GM23338 (cell line): Measurements from ENCODE around the gene SDC3. TPM values are rescaled to one million over a fixed set of nuclear protein-coding genes. Genes with fewer than 3 reads are reported as not detected.

Experiments
- ATAC-seq: fragments of 200-7000 bp; cut with Tn5 transposase; 3 replicates; pipeline ENCODE4 v1.9.1; 2020
- DNase-seq: peaks from one replicate; pipeline ENCODE4 v3.0.0-alpha.2; 2015; ENCODE audit warnings: low spot score
- H2AFZ ChIP-seq: fragments of 200-600 bp; sonication (generic); 2 replicates; pipeline ENCODE4 v1.8.0; 2016; ENCODE audit warnings: antibody characterized with exemption, mild to moderate bottlenecking, moderate library complexity
- H3F3A ChIP-seq: fragments of 200-600 bp; sonication (generic); replicated peaks from 2 replicates; pipeline ENCODE4 v1.8.0; 2017; ENCODE audit warnings: antibody characterized with exemption, mixed run types, low read depth
- H3K27ac ChIP-seq: fragments of 200-600 bp; sonication (generic); 2 replicates; pipeline ENCODE4 v1.6.1; 2016; ENCODE audit warnings: low read depth
- H3K27me3 ChIP-seq: fragments of 200-600 bp; sonication (generic); 2 replicates; pipeline ENCODE4 v1.8.0; 2016; ENCODE audit warnings: mild to moderate bottlenecking, mixed run types, moderate library complexity; ENCODE audit not compliant: insufficient read depth
- H3K36me3 ChIP-seq: fragments of 200-600 bp; sonication (generic); 2 replicates; pipeline ENCODE4 v1.8.0; 2016; ENCODE audit warnings: mild to moderate bottlenecking; ENCODE audit not compliant: insufficient read depth
- H3K4me1 ChIP-seq: fragments of 200-600 bp; sonication (generic); 2 replicates; pipeline ENCODE4 v1.8.0; 2016; ENCODE audit warnings: mild to moderate bottlenecking, moderate library complexity; ENCODE audit not compliant: insufficient read depth
- H3K4me2 ChIP-seq: fragments of 200-600 bp; sonication (generic); 2 replicates; pipeline ENCODE4 v1.7.1; 2017; ENCODE audit warnings: mixed run types
- H3K4me3 ChIP-seq: fragments of 200-600 bp; sonication (generic); 2 replicates; pipeline ENCODE4 v1.6.1; 2016; ENCODE audit warnings: mixed run types
- H3K79me2 ChIP-seq: fragments of 200-600 bp; sonication (generic); replicated peaks from 2 replicates; pipeline ENCODE4 v1.8.0; 2017; ENCODE audit warnings: mild to moderate bottlenecking; ENCODE audit not compliant: insufficient read depth
- H3K9me2 ChIP-seq: fragments of 200-600 bp; sonication (generic); 2 replicates; pipeline ENCODE4 v1.8.0; 2017; ENCODE audit not compliant: insufficient read depth
- H4K20me1 ChIP-seq: fragments of 200-600 bp; sonication (generic); replicated peaks from 2 replicates; pipeline ENCODE4 v1.8.0; 2017; ENCODE audit warnings: mild to moderate bottlenecking; ENCODE audit not compliant: insufficient read depth
- H3K27ac Mint-ChIP-seq: 2 replicates; pipeline ENCODE4 v1.8.0; 2020; ENCODE audit warnings: inconsistent platforms, mild to moderate bottlenecking, moderate library complexity, mixed read lengths
- H3K27me3 Mint-ChIP-seq: 3 replicates; pipeline ENCODE4 v1.8.0; 2022; ENCODE audit warnings: low read depth, mild to moderate bottlenecking, moderate library complexity, mixed read lengths, inconsistent platforms; ENCODE audit not compliant: insufficient read depth, poor library complexity
- H3K36me3 Mint-ChIP-seq: 3 replicates; pipeline ENCODE4 v1.8.0; 2021; ENCODE audit warnings: low read depth, mild to moderate bottlenecking, inconsistent platforms, moderate library complexity, mixed read lengths
- H3K4me1 Mint-ChIP-seq: 3 replicates; pipeline ENCODE4 v1.8.0; 2020; ENCODE audit warnings: mild to moderate bottlenecking, inconsistent platforms, mixed read lengths
- H3K4me3 Mint-ChIP-seq: 3 replicates; pipeline ENCODE4 v1.8.0; 2021; ENCODE audit warnings: moderate library complexity, mild to moderate bottlenecking, inconsistent platforms, mixed read lengths
- H3K9me3 Mint-ChIP-seq: 3 replicates; pipeline ENCODE4 v1.8.0; 2020; ENCODE audit warnings: moderate library complexity, mild to moderate bottlenecking, inconsistent platforms, mixed read lengths
- EZH2phosphoT487 ChIP-seq: fragments of 200-600 bp; sonication (generic); IDR thresholded peaks from one replicate; pipeline ENCODE4 v1.8.1; 2018; ENCODE audit warnings: antibody characterized with exemption; ENCODE audit not compliant: unreplicated experiment
- JUNB ChIP-seq: IDR thresholded peaks from one replicate; pipeline ENCODE4 v1.6.1; 2016; ENCODE audit warnings: antibody characterized with exemption; ENCODE audit not compliant: unreplicated experiment
- NANOG ChIP-seq: IDR thresholded peaks from 2 replicates; pipeline ENCODE4 v1.6.1; 2016; ENCODE audit warnings: antibody characterized with exemption, borderline replicate concordance
- POLR2AphosphoS5 ChIP-seq: IDR thresholded peaks from 2 replicates; pipeline ENCODE4 v1.6.1; 2016; ENCODE audit warnings: antibody characterized with exemption, low read depth
- REST ChIP-seq: IDR thresholded peaks from one replicate; pipeline ENCODE4 v1.6.1; 2018; ENCODE audit warnings: antibody characterized with exemption; ENCODE audit not compliant: unreplicated experiment
- STAT1 ChIP-seq: IDR thresholded peaks from one replicate; pipeline ENCODE4 v1.6.1; 2016; ENCODE audit warnings: antibody characterized with exemption; ENCODE audit not compliant: unreplicated experiment
- ZNF114 ChIP-seq: fragments of 250-450 bp; sonication (Bioruptor Pico); IDR thresholded peaks from 2 replicates; pipeline ENCODE4 v1.5.0; 2020; ENCODE audit warnings: mild to moderate bottlenecking, moderate library complexity
- ZNF331 ChIP-seq: fragments of 250-450 bp; sonication (Bioruptor Pico); IDR thresholded peaks from 2 replicates; pipeline ENCODE4 v1.5.0; 2020; ENCODE audit warnings: low read depth, mild to moderate bottlenecking, moderate library complexity
- polyA plus RNA-seq: library from polyadenylated mRNA; unstranded; fragments of >200 nt; fragmentation: Nextera tagmentation; extraction: Ambion mirVana; gene quantifications from 2 replicates; pipeline ENCODE4 v1.2.1, GENCODE V29; 2016
- total RNA-seq: library from RNA; depleted of rRNA; stranded (reverse); fragments of >200 nt; shearing (Covaris generic); gene quantifications from 2 replicates; pipeline ENCODE4 v1.2.3, GENCODE V29; 2014
- TF ChIP-seq, protein P1 (sequence below): fragments of 250-450 bp; sonication (Bioruptor Pico); IDR thresholded peaks from 2 replicates; pipeline ENCODE4 v1.5.0; 2020; ENCODE audit warnings: mild to moderate bottlenecking, moderate library complexity

Gene SDC3
- total and polyA plus RNA-seq, 2 experiments from 2014 or later: 5.2 to 29.7 TPM

GRCh38 chr1:30903343-30904034 is 5.1 kb downstream of the SDC3 start (continued):
- TF ChIP-seq REST: no peak
- no peak for TF ChIP-seq POLR2AphosphoS5
- TF ChIP-seq EZH2phosphoT487: no peak
- TF ChIP-seq STAT1: no peak
- TF ChIP-seq ZNF114 (CRISPR knock-in tag): no peak
- no peak for TF ChIP-seq JUNB
- no peak for TF ChIP-seq ZNF331 (CRISPR knock-in tag)

DNA sequence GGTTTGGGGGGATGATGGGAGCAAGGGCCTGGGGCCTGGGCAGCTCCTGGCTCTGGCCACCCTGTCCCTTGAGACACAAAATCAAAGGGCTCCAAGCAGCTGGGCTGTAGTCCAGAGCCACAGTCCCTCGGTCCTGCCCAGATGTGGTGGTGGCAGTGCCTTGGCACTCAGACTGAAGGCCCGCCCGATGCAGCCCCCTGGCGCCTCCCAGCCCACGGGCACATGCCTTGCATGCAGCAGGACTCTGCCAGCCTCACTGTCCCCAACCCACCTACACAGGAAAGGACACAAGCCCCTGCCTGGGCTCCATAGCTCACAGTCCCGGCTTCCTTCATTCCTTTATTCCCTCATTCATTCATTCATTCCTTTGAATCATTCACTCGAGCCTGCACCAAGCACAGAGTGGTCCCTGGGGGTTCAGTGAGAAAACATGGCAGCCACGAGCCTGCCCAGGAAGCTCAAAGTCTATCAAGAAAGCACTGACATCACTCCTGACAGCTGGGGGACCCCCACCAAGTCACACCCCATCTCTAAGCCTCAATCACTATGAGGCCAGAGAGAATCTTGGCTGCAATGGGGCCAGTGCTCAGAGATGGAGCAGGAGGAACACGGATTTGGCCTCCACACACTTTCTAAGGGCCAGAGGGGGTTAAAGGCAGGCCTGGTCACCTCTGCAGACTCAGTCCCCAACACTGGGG is 5.8 kb downstream of the SDC3 start:
- Mint-ChIP-seq H3K4me3 (no peak overlapping the region), H3K4me1 (peaks cover 50% of the 10 kb centered on the region), H3K27me3 (peaks cover 13% of the 10 kb centered on the region), H3K27ac (0 out of 2 replicates have a peak overlapping the region, but pooled peaks have one; percentile 34), H3K9me3 (no peaks in the 10 kb centered on the region), H3K36me3 (no peaks in the 10 kb centered on the region; the same call in 2 of the 3 replicates)
- TF ChIP-seq NANOG (no peak), ZNF331 (CRISPR knock-in tag) (no peak)
- TF ChIP-seq, protein P1, sequence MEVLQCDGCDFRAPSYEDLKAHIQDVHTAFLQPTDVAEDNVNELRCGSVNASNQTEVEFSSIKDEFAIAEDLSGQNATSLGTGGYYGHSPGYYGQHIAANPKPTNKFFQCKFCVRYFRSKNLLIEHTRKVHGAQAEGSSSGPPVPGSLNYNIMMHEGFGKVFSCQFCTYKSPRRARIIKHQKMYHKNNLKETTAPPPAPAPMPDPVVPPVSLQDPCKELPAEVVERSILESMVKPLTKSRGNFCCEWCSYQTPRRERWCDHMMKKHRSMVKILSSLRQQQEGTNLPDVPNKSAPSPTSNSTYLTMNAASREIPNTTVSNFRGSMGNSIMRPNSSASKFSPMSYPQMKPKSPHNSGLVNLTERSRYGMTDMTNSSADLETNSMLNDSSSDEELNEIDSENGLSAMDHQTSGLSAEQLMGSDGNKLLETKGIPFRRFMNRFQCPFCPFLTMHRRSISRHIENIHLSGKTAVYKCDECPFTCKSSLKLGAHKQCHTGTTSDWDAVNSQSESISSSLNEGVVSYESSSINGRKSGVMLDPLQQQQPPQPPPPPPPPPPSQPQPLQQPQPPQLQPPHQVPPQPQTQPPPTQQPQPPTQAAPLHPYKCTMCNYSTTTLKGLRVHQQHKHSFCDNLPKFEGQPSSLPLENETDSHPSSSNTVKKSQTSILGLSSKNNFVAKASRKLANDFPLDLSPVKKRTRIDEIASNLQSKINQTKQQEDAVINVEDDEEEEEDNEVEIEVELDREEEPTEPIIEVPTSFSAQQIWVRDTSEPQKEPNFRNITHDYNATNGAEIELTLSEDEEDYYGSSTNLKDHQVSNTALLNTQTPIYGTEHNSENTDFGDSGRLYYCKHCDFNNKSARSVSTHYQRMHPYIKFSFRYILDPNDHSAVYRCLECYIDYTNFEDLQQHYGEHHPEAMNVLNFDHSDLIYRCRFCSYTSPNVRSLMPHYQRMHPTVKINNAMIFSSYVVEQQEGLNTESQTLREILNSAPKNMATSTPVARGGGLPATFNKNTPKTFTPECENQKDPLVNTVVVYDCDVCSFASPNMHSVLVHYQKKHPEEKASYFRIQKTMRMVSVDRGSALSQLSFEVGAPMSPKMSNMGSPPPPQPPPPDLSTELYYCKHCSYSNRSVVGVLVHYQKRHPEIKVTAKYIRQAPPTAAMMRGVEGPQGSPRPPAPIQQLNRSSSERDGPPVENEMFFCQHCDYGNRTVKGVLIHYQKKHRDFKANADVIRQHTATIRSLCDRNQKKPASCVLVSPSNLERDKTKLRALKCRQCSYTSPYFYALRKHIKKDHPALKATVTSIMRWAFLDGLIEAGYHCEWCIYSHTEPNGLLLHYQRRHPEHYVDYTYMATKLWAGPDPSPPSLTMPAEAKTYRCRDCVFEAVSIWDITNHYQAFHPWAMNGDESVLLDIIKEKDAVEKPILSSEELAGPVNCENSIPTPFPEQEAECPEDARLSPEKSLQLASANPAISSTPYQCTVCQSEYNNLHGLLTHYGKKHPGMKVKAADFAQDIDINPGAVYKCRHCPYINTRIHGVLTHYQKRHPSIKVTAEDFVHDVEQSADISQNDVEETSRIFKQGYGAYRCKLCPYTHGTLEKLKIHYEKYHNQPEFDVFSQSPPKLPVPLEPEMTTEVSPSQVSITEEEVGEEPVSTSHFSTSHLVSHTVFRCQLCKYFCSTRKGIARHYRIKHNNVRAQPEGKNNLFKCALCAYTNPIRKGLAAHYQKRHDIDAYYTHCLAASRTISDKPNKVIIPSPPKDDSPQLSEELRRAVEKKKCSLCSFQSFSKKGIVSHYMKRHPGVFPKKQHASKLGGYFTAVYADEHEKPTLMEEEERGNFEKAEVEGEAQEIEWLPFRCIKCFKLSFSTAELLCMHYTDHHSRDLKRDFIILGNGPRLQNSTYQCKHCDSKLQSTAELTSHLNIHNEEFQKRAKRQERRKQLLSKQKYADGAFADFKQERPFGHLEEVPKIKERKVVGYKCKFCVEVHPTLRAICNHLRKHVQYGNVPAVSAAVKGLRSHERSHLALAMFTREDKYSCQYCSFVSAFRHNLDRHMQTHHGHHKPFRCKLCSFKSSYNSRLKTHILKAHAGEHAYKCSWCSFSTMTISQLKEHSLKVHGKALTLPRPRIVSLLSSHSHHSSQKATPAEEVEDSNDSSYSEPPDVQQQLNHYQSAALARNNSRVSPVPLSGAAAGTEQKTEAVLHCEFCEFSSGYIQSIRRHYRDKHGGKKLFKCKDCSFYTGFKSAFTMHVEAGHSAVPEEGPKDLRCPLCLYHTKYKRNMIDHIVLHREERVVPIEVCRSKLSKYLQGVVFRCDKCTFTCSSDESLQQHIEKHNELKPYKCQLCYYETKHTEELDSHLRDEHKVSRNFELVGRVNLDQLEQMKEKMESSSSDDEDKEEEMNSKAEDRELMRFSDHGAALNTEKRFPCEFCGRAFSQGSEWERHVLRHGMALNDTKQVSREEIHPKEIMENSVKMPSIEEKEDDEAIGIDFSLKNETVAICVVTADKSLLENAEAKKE: no peak
- Histone ChIP-seq H3K4me1 (peaks cover 32% of the 10 kb centered on the region), H4K20me1 (peaks cover 4% of the 10 kb centered on the region; the same call in 1 of the 2 replicates), H3K27ac (peak overlapping the region; percentile 59; the same call in 1 of the 2 replicates), H3K36me3 (no peaks in the 10 kb centered on the region), H2AFZ (no peak overlapping the region), H3K4me2 (peak overlapping the region; percentile 65; the same call in 1 of the 2 replicates), H3K79me2 (peaks cover 3% of the 10 kb centered on the region), H3K4me3 (no peak overlapping the region), H3K27me3 (peaks cover 8% of the 10 kb centered on the region; the same call in 1 of the 2 replicates), H3K9me2 (no peaks in the 10 kb centered on the region), H3F3A (peaks cover 11% of the 10 kb centered on the region; the same call in 1 of the 2 replicates)
- no peak for ATAC-seq
- no peak for DNase-seq
